HG03457 (cell line): ENCODE measurements around the gene APOBEC4.
"Not testable (repeated sequence)": the region's sequence is repeated elsewhere in the genome, so short reads cannot be mapped to it uniquely, and the experiment has no call there.

Experiments
- ATAC-seq: cut with Tn5 transposase; IDR thresholded peaks from one replicate; pipeline ENCODE4 v1.9.1; 2021; ENCODE audit warnings: moderate number of reproducible peaks; ENCODE audit not compliant: unreplicated experiment

APOBEC4 gene

GRCh38 chr1:183652547-183653461 is at the start of gene APOBEC4:
TSS of gene APOBEC4 (minus strand) at chr1:183653316. CDS start at chr1:183648781, 4,535 bp downstream.
- no peak for ATAC-seq

- no peak for ATAC-seq
Observed at GRCh38 chr1:183702813-183703198, 49.7 kb upstream of the APOBEC4 start.

GRCh38 chr1:183702087-183702812 is 49.1 kb upstream of the APOBEC4 start:
- ATAC-seq = no peak

GRCh38 chr1:183699616-183700160 is 46.6 kb upstream of the APOBEC4 start:
- ATAC-seq = no peak

- no peak for ATAC-seq
Observed at GRCh38 chr1:183697814-183698590, 44.9 kb upstream of the APOBEC4 start.

GRCh38 chr1:183696981-183697380 is 43.9 kb upstream of the APOBEC4 start:
- no peak for ATAC-seq

- no peak for ATAC-seq
Observed at GRCh38 chr1:183694755-183695154, 41.6 kb upstream of the APOBEC4 start.

- no peak for ATAC-seq
Observed at GRCh38 chr1:183694066-183694465, 41.0 kb upstream of the APOBEC4 start.

- no peak for ATAC-seq
Observed at GRCh38 chr1:183693521-183693920, 40.4 kb upstream of the APOBEC4 start.

GRCh38 chr1:183689762-183690204 is 36.7 kb upstream of the APOBEC4 start:
- peak; percentile 81 for ATAC-seq

- no peak for ATAC-seq
Observed at GRCh38 chr1:183688341-183689060, 35.4 kb upstream of the APOBEC4 start.

- no peak for ATAC-seq
Observed at GRCh38 chr1:183687546-183688304, 34.6 kb upstream of the APOBEC4 start.

GRCh38 chr1:183686229-183686628 is 33.1 kb upstream of the APOBEC4 start:
- no peak for ATAC-seq

- ATAC-seq = no peak
Observed at GRCh38 chr1:183685112-183685713, 32.1 kb upstream of the APOBEC4 start.

GRCh38 chr1:183679363-183679762 is 26.2 kb upstream of the APOBEC4 start:
- not testable (repeated sequence) for ATAC-seq

GRCh38 chr1:183678819-183679218 is 25.7 kb upstream of the APOBEC4 start:
- ATAC-seq = no peak

GRCh38 chr1:183676586-183677189 is 23.6 kb upstream of the APOBEC4 start:
- ATAC-seq = no peak

- no peak for ATAC-seq
Observed at GRCh38 chr1:183675883-183676585, 22.9 kb upstream of the APOBEC4 start.
